ENCODE results near the gene PRKCA.

Gene PRKCA

GRCh38 chr17:66790501-66791061 is 488.2 kb downstream of the PRKCA start:
- no peak for DNase-seq

GRCh38 chr17:66791347-66791746 is 488.9 kb downstream of the PRKCA start:
- no peak for DNase-seq

- no peak for DNase-seq
Observed at GRCh38 chr17:66793814-66794213, 491.4 kb downstream of the PRKCA start.

- DNase-seq, result no peak
Observed at GRCh38 chr17:66795486-66795885, 493.1 kb downstream of the PRKCA start.

GRCh38 chr17:66799849-66800537 is 497.6 kb downstream of the PRKCA start:
- no peak for DNase-seq

GRCh38 chr17:66803474-66803951 is 501.1 kb downstream of the PRKCA start:
- no peak for DNase-seq

- no peak for DNase-seq
Observed at GRCh38 chr17:66805567-66805966, 503.2 kb downstream of the PRKCA start.

- no peak for DNase-seq
Observed at GRCh38 chr17:66807182-66807581, 504.8 kb downstream of the PRKCA start.

- no peak for DNase-seq
Observed at GRCh38 chr17:66809408-66809807, 507.0 kb downstream of the PRKCA start.

- no peak for DNase-seq
Observed at GRCh38 chr17:66810951-66811682, 508.7 kb downstream of the PRKCA start.

GRCh38 chr17:66811683-66812054 is 509.3 kb downstream of the PRKCA start:
- no peak for DNase-seq

GRCh38 chr17:66812571-66812970 is 510.2 kb downstream of the PRKCA start:
- no peak for DNase-seq

GRCh38 chr17:66813296-66813695 is 510.9 kb downstream of the PRKCA start:
- DNase-seq, result no peak

GRCh38 chr17:66814026-66814425 is 511.6 kb downstream of the PRKCA start:
- DNase-seq, result no peak

GRCh38 chr17:66814570-66814969 is 512.2 kb downstream of the PRKCA start:
- DNase-seq, result no peak

- no peak for DNase-seq
Observed at GRCh38 chr17:66817750-66818149, 515.3 kb downstream of the PRKCA start.

- no peak for DNase-seq
Observed at GRCh38 chr17:66819466-66819865, 517.1 kb downstream of the PRKCA start.

GRCh38 chr17:66822009-66822408 is 519.6 kb downstream of the PRKCA start:
- no peak for DNase-seq

- no peak for DNase-seq
Observed at GRCh38 chr17:66826856-66827255, 524.4 kb downstream of the PRKCA start.

- DNase-seq, result no peak
Observed at GRCh38 chr17:66829386-66829864, 527.0 kb downstream of the PRKCA start.

GRCh38 chr17:66829883-66830282 is 527.5 kb downstream of the PRKCA start:
- no peak for DNase-seq

GRCh38 chr17:66830451-66830850 is 528.0 kb downstream of the PRKCA start:
- DNase-seq, result no peak

- no peak for DNase-seq
Observed at GRCh38 chr17:66831383-66832210, 529.2 kb downstream of the PRKCA start.
